Jurkat, Clone E6-1 (cell line): Measurements from ENCODE around the gene GJB4. TPM values are rescaled to one million over a fixed set of nuclear protein-coding genes. Genes with fewer than 3 reads are reported as not detected.
A peak's percentile ranks its signal among the peaks of the same experiment; 100 is the strongest.
"Not testable (repeated sequence)": the region's sequence is repeated elsewhere in the genome, so short reads cannot be mapped to it uniquely, and the experiment has no call there.

Experiments
- DNase-seq: peaks from one replicate; pipeline ENCODE4 v3.0.0-alpha.2; 2011; ENCODE audit warnings: low read depth, low spot score
- H3K4me3 ChIP-seq: 2 replicates; pipeline ENCODE4 v1.5.1; 2011; ENCODE audit warnings: mild to moderate bottlenecking, low read length, control low read depth, moderate library complexity
- polyA plus RNA-seq: library from polyadenylated mRNA; unstranded; fragments of >200 nt; gene quantifications from one replicate; pipeline ENCODE4 v1.2.1, GENCODE V29; 2012; ENCODE audit warnings: missing spikeins; ENCODE audit not compliant: insufficient read length, insufficient read depth

GJB4 gene
- not detected for polyA plus RNA-seq

DNA sequence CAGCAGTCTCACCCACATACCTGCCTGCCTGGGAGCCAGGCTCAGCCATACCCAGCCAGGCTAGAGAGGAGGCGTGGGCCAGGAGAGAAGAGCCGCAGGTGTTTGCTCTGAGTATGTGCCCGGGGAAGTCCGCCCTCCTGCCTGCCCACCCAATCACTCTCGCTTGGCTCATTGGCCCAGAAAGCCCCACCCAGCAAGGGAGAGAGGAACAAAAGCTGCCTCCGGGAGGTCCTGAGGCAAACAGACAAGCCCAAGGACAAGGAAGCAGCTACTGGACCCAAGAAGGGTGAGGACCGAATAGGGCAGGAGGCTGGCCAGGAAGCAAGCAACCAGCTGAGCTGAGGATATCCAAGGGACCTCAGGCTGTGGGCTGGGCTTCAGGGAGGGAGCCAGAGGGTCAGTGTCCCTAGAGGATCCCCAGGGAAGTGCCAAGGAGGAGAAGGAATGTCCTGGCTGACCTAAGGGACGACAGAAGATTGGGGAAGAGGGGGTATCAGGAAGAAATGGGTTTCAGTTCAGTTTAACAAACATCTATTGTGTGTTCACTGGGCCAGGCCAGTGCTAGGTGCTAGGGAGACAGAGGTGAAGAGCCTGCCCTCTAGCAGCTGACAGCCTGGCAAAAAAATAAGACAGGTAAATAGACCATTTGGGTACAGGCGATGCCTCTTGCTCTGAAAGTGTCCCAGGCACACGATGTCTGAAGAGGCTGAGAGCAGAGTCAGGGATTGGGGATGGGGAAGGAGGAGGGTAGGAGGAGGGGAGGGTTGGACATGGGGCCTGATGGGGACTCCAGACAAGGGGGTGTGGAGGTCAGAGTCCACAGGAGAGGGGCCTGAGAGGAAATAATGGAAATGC lies at the start of gene GJB4:
TSS of gene GJB4 (plus strand) at position 238 of the 855 bp plus-strand sequence. CDS start 1,515 bp downstream, outside the sequence.
- H3K4me3 ChIP-seq = no peak within 1 kb of the TSS
- DNase-seq = no peak

DNA sequence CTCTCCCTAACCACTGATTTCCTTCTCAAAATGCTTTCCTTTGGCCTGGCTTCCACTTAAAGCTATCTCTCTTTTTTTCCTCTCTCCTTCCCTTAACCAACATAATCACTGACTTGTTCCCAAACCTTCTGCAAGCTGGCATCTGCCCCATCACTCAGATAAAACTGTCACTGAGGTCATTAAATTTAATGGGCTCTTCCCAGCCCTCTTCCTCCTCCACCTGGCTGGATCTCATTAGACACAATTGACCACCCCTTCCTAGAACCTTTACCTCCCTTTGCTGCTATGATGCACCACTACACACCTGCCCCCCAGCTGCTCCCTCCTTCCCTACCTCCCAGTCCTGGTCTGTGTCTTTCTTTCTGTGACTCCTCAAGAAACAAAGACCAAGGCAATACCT lies 48.7 kb upstream of the GJB4 start:
- H3K4me3 ChIP-seq = no peak overlapping the region
- no peak for DNase-seq

DNA sequence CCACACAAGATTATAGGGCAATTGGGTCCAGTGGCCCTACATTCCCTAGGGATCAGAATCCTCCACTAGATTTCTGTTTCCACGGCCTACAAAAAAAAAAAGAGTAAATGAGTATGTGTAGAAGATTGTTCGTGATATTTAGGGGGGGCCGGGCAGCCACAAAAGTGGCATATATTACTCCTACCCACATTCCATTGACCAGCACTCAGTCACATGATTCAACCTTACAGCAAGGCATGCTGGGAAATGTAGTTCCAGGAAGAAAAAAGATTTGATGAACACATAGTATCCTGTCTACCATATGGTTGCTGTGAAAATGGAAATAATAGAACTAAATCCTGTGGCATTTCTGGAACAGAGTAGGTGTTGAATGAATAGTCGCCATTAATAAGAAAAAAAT lies 48.1 kb upstream of the GJB4 start:
- no peak for DNase-seq
- H3K4me3 ChIP-seq = no peak overlapping the region

DNA sequence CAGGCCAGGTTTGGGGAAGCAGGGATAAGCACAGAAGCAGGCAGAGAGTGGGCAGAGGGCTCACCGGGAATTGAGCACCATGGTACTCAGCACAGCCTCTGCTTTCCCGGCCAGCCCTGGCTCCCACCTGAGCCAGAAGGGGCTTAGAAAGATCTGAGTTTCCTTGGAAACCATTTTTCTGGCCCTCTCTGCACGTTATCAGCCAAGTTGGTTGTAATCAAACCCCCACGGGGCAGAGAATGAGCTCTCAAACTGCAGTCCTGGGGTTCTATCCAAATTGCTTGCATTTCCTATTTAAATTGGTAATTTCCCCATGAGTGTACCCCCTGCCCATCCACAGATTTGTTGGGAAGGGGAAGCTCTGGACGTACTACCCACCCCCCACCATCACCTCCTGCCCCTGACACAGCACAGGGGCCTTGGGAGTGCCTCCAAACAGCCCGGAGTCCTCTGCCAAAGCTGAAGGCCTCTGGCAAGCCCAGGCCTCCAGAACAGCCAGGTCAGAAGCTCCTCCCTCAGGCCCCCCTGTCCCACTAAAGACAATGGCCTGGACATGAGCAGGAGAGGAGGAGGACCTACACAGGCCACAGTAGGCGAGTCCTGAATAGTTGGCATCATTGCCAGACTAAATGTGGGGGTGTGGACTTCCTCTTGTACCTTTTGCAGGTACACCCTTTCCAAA lies 47.4 kb upstream of the GJB4 start:
- no peak overlapping the region for H3K4me3 ChIP-seq
- DNase-seq = no peak

DNA sequence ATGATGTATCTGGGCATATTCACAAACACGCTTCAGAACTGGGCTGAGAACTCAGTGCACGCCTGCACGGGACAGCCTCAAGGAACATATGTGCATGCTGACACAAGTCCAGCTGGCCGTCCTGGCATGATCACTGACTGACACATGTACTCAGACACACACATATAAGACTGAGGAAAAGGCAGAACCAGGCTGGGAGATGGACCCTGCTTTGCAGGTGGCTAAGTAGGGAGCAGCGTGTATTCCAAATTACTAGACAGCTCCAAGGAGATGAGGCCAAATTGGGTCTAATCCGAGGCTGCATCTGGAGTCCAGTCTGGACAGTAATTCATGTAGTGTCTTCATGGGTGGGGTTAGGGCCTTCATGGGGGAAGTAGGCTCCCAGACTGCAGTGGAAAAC lies 46.1 kb upstream of the GJB4 start:
- H3K4me3 ChIP-seq = no peak overlapping the region
- no peak for DNase-seq

DNA sequence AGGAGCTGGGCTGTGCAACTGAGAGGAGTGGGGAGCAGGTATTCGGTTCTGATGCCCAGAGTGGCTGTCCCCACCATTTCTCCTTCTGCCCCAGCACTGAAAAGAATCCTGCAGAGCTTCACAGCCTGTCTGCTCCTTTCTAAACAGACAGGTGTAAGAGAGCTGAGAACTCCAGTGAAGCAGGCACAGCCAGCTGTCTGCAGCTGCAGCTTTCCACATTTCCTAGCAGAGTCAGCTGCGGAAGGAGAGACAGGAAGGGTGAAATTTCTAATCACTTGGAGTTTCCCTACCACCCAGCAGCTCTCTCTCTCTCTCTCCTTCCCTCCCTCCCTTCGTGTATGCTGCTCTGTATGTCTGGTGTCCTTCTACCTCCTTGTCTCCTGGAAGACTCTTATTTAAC lies 45.2 kb upstream of the GJB4 start:
- H3K4me3 ChIP-seq = no peak overlapping the region
- no peak for DNase-seq

DNA sequence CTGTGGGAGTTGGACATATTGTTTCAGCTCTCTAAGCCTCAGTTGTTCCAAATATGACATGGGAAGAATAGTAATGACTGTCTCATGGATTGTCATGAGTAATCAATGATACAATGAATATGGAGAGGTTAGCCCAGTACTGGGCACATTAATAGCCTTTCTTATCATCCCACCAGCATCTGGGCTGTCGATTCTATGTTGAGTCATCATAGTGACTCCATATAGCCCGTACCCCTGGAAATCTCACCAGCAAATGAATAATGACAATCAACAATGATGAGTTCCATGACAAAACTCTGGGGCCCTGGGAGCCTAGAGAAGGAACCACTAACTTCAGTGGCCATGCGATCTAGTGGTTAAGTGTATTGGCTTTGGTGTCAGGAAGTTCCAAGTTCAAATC lies 44.4 kb upstream of the GJB4 start:
- DNase-seq = no peak
- H3K4me3 ChIP-seq = no peak overlapping the region

DNA sequence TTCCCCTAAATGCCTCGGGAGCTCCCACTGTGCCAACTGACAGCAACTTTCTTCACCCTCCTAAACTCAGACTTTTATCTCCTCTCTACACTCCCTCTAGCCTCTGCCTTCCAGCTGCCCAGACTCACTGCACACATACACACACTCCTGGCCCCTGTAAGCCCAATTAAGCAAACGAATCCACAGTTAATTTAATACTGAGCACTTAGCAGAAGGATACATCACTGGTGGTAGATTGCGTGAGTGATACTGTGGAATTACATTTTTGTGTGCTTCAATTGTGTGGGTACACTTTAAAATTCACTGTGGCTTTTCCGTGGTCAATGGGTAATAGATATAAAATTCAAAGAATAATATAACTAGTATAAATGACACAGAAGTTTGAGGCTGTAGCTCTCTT lies 38.3 kb upstream of the GJB4 start:
- no peak overlapping the region for H3K4me3 ChIP-seq
- DNase-seq = no peak

DNA sequence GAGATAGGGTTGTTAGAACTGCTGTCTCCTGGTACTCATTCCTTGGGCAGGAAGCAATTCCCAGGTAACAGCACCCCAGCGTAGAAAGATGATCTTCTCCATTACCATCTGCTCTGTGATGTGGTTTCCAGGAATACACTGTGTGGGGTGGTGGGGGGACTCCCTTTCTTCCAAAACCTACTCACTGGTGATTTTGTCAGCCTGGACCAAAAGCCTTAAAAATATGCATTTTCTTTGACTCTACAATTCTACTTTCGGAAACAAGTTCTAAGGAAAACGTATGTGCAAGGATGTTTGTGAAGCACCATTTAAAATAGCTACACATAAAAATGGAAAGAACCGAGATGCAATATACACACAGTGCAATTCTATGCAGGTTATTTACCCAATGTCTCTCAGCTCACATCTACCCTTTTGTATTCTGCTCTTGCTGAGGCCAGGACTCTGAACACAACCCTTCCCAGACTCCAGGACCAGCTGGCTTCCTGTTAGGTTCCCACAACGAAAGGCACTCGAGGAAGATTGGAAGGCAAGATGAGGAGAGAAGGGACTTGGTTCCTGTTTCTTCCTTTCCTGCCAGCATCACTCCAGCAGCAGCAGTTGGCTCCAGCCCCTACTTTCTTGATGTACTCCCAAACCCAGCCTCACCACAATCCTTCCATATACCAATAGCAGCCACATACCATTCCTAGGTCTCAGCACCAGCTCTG lies 37.7 kb upstream of the GJB4 start:
- DNase-seq = no peak
- no peak overlapping the region for H3K4me3 ChIP-seq

DNA sequence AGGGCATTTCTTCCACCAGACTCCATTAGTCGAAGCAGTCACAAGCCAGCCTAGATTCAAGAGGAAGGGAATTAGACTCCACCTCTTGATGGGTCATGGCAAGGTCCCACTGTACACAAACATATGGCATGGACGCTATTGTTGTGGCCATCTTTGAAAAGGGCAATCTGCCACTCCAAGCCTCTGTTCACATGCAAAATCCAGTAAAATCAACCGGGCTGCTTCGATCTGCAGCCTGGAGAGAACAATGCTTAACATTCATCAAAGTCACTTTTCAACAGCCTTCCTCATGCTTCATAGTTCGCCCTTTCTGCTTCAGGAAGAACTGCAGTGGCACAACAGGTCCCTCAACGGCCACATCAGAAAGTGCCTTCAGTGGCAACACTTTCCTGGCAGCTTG lies 32.7 kb upstream of the GJB4 start:
- DNase-seq = no peak
- no peak overlapping the region for H3K4me3 ChIP-seq

DNA sequence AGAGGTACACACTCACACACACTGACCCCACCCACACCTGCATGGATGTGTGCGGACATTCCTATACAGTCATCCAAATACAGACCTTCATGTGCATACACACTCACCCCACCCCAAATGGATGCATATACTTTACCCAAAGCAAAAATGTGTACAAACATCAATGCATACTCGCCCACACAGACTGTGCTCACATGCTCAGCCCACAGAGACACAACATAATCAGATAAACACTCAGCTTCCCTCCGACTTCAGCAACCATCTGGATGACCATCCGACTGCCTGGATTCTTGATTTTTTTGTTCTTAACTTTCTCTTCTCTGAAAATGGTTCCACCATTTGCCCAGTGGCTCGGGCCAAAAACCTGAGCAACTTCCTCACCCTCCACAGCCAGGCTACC lies 29.1 kb upstream of the GJB4 start:
- no peak overlapping the region for H3K4me3 ChIP-seq
- no peak for DNase-seq

DNA sequence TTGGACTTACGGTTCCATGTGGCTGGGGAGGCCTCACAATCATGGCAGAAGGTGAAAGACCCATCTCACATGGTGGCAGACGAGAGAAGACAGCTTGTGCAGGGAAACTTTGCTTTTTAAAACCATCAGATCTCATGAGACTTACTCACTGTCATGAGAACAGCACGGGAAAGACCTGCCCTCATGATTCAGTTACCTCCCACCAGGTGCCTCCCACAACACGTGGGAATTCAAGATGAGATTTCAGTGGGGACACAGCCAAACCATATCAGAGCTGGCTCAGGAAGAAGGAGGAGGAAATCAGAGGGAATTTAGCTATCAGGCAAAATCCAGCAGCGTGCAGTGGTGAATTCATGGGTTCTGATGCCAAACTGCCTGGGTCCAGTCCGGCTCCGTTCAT lies 26.7 kb upstream of the GJB4 start:
- not testable (repeated sequence) for DNase-seq, H3K4me3 ChIP-seq

DNA sequence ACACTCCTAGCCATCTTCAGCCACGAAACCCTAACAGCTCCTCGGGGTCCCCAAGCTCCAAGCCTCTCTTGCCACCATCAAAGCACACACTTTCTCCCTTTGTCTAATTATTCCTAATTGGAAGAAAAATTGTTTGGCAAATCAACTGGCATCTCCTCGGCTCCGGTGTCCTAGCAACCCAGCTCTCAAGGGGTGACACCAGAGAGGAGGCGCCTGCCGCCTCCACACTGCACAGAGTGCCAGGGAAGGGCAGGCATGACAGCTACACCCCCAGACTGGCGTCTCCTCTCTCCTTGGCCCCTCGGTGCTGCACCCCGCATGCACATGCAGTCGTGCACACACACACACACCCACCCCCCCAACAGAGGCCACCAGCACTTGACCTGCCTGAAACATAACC lies 22.8 kb upstream of the GJB4 start:
- no peak overlapping the region for H3K4me3 ChIP-seq
- DNase-seq = no peak

DNA sequence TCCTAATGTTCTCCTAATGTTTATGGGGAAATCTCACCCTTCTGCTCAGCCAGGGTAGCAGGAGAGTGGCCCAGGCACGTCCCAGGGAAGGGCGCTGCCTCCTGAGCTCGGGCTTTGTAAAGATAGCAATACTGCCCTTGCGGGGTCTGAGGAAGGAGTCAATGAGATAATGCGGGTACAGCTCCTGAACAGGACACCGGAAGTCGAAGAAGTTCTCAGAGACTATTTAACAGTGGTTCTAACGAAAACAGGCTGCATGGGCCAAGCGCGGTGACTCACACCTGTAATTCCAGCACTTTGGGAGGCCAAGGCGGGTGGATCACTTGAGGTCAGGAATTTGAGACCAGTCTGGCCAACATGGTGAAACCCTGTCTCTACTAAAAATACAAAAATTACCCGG lies 22.3 kb upstream of the GJB4 start:
- DNase-seq, H3K4me3 ChIP-seq: not testable (repeated sequence)

DNA sequence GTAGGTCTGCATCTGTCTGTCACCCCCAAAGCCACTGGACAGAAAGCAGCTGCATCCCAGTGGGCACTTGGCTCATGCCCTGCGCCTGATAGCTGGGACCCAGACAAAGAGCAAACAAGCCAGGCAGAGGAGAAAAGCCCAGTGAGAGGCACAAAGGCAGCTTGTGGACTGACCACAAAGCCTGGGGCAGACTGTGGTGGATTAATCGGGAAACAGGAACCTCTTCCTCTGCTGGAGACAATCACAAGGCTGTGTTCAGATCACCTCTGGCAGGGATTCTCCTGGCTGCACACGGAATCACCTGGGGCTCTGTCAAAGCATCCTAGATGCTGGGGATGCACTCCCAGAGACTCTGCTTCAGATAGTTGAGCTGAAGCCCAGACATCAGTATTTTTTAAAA lies 19.9 kb upstream of the GJB4 start:
- no peak for DNase-seq
- no peak overlapping the region for H3K4me3 ChIP-seq

DNA sequence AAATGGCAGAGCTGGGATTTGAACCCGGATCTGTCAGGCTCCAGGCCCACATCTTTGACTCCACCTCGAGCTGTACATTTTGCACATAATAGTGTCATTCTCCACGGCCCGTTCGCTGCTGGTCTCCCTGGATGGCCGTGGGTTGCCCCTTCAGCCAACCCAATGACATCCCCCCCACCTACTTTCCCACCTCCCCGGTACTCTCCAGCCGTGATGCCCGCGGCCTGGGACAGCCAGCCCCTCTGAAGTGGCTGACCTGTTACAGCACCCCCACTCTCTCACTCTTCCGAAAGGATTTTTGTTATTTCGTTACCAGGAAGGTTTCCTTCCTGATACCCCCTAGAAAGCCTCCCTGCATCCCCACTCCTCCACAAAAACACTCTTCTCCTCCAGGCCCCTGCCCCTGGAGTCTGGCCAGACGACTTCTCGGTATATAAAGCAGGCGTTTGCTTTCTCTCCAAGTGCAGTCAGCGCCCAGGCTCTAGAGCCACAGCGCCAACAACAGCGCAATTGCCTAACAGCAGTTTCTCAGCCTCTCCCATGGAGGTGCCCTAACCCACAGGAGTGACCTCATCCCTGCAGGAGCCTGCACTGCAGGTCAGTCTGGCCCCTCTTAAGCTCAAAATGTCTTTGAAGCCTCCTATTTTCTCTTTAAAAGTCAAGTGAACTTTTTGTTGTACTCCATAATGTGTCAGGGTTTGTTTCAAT lies 19.2 kb upstream of the GJB4 start:
- no peak overlapping the region for H3K4me3 ChIP-seq
- DNase-seq = no peak

DNA sequence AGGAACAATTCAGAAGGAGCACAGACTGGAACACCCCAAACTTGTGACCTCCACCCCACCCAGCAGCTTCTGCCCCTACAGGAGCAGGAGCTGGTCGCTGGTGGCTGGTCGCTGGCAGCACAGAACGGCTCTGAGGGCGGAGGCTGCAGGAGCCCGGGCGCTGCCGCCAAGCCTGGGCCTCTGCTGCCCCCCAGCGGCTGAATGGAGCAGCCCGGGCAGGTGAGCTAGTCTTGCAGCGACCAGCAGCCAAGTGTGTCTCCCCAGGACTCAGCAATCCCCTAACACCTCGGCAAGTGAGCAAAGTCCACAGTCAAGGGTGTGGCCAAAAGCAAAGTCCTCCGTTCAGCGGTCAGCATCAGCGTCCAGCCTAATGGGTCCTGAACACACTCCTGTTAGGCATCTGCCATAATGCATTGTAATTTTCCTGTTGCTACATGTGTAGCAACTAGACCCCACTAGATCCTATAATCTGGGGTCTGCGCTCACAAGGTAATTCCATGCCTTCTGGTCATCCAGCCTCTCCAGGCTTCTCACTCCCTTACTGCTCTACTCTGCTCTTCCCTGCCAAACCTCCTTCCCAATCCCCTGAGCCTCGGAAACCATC lies 16.8 kb upstream of the GJB4 start:
- H3K4me3 ChIP-seq = no peak overlapping the region
- DNase-seq = peak; percentile 41

DNA sequence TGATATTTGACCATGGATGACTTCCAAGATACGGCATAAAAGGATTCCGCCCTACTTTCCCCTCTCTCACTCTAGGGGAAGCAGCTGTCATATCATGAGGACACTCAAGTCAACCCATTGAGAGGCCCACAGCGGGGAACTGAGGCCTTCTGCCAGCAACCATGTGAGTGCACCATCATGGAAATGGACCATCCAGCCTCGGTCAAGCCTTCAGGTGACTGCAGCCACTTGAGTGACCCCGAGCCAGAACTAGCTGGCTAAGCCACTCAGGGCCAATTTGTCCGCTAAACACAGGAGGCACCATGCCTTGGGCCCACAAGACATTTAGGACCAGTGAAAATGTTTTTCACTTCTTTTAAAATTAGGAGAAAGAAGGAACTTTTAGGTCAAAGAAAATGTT lies 15.8 kb upstream of the GJB4 start:
- no peak overlapping the region for H3K4me3 ChIP-seq
- no peak for DNase-seq

DNA sequence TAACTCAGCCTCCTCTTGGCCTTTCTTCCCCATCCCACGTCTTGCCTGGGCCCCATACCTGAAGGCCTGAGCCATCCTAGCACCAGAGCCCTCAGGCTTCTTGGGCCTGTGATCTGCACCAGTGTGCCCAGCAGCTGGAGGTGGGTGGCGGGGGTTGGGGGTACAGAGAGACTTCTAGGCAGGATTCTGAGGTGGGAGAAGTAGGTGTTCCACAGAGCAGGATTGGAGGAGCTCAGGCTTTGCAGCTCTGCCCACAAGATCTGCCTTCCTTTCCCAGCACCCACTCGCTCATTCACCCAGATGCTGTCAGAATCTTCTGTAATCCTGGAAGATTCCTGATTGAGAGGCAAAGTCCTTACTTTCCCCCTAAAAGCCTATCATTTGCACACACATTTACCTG lies 14.7 kb upstream of the GJB4 start:
- DNase-seq = no peak
- H3K4me3 ChIP-seq = no peak overlapping the region
